Measurements from ENCODE around the gene GRID1. TPM values are rescaled to one million over a fixed set of nuclear protein-coding genes. Genes with fewer than 3 reads are reported as not detected.

Gene GRID1
- total and polyA plus RNA-seq, 9 of the 15 experiments (the other 6 are each of a cell fraction or from before 2014, with no cell fraction given) = 0.01 to 7.2 (median 1.2) TPM

DNA sequence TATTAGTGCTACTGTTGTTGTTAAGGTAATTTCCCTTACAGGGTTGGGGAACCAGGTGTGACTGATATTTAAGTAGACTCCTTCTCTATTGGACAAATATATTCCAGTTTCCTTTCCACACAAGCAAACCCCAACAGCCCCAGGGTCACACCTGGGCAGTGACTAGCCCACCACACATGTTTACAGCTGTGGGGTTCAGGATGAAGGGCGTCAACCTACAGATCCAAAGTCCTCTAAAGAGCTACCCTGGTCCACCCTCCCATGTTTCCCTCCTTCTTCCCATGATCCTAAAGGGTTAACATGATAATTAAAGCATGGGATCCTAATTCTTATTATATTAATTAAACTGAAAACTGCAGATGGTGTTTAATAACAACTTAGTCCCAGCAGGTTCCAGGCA is 701.5 kb downstream of the GRID1 start:
- Histone ChIP-seq H3K4me2 (ENCODE audit: insufficient read depth, low read length) (no peak overlapping the region), H4K20me1 (replicated peaks; ENCODE audit: control insufficient read depth, insufficient read depth, low read length) (no peaks in the 10 kb centered on the region; the same call in 1 of the 2 replicates), H3K9ac (ENCODE audit: insufficient read depth in 1 of 2, low read depth in 2 of 2, low read length in 2 of 2) (no peak overlapping the region), H3K4me1 (replicated peaks in 1 of 2; ENCODE audit: control insufficient read depth in 2 of 2, insufficient read depth in 2 of 2, low read length in 2 of 2) (no peaks in the 10 kb centered on the region), H3K36me3 (ENCODE audit: control insufficient read depth, insufficient read depth, low read length) (no peaks in the 10 kb centered on the region), H3K27ac (ENCODE audit: extremely low read depth, low read depth, low read length) (no peak overlapping the region), H3K4me3 (no peak overlapping the region), H3K9me1 (ENCODE audit: control insufficient read depth, insufficient read depth, low read length) (no peaks in the 10 kb centered on the region), H2AFZ (ENCODE audit: low read depth, low read length) (no peak overlapping the region), H3K9me3 (replicated peaks; ENCODE audit: control insufficient read depth, insufficient read depth, low read depth, low read length) (no peaks in the 10 kb centered on the region), H3K79me2 (ENCODE audit: control insufficient read depth, insufficient read depth, low read length) (no peaks in the 10 kb centered on the region), H3K27me3 (ENCODE audit: control insufficient read depth in 2 of 2, insufficient read depth in 2 of 2, low read length in 2 of 2) (no peaks in the 10 kb centered on the region)
- intact Hi-C loops (cut with micrococcal nuclease) (no loop called here), in situ Hi-C loops (cut with MboI) (no loop called here)
- CTCF ChIA-PET (ENCODE audit: low intra/inter-chr PET ratio) = no interaction called here
- POLR2A ChIA-PET = no interaction called here
- 13% methylated on average over 1 of the region's 1 CpG for WGBS (ENCODE audit: insufficient coverage, low coverage, missing lambda C conversion rate)
- DNase-seq (ENCODE audit: extremely low read depth in 1 of 4, low spot score in 3 of 4) = no peak
- ATAC-seq = no peak
- FAIRE-seq = no peak
- no TSS peak for BruUV-seq (replicated peaks)
- TF ChIP-seq KAT2B (IDR thresholded peaks at IDR 0.05; ENCODE audit: low read depth, low read length) = no peak
- no peak for TF ChIP-seq KDM1A (IDR thresholded peaks at IDR 0.05)
- TF ChIP-seq NCOA1 (IDR thresholded peaks at IDR 0.05; ENCODE audit: low read depth) = no peak
- TF ChIP-seq KLF1 (tag; IDR thresholded peaks at IDR 0.05) = no peak
- no peak for TF ChIP-seq ERF (CRISPR knock-in tag; IDR thresholded peaks at IDR 0.05)
- no peak for TF ChIP-seq ZNF121 (CRISPR knock-in tag; conservative IDR thresholded peaks at IDR 0.05)
- TF ChIP-seq, protein P1, sequence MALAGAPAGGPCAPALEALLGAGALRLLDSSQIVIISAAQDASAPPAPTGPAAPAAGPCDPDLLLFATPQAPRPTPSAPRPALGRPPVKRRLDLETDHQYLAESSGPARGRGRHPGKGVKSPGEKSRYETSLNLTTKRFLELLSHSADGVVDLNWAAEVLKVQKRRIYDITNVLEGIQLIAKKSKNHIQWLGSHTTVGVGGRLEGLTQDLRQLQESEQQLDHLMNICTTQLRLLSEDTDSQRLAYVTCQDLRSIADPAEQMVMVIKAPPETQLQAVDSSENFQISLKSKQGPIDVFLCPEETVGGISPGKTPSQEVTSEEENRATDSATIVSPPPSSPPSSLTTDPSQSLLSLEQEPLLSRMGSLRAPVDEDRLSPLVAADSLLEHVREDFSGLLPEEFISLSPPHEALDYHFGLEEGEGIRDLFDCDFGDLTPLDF (CRISPR knock-in tag; IDR thresholded peaks at IDR 0.05) = no peak
- no peak for TF ChIP-seq TAF7 (tag; IDR thresholded peaks at IDR 0.05)
- no peak for TF ChIP-seq MCM5 (IDR thresholded peaks at IDR 0.05; ENCODE audit: low read depth)
- TF ChIP-seq NELFE (IDR thresholded peaks at IDR 0.05; ENCODE audit: insufficient read depth, insufficient read length) = no peak
- TF ChIP-seq HMG20A (CRISPR knock-in tag; conservative IDR thresholded peaks at IDR 0.05) = no peak
- TF ChIP-seq ZZZ3 (IDR thresholded peaks at IDR 0.05) = no peak
- TF ChIP-seq, protein P2, sequence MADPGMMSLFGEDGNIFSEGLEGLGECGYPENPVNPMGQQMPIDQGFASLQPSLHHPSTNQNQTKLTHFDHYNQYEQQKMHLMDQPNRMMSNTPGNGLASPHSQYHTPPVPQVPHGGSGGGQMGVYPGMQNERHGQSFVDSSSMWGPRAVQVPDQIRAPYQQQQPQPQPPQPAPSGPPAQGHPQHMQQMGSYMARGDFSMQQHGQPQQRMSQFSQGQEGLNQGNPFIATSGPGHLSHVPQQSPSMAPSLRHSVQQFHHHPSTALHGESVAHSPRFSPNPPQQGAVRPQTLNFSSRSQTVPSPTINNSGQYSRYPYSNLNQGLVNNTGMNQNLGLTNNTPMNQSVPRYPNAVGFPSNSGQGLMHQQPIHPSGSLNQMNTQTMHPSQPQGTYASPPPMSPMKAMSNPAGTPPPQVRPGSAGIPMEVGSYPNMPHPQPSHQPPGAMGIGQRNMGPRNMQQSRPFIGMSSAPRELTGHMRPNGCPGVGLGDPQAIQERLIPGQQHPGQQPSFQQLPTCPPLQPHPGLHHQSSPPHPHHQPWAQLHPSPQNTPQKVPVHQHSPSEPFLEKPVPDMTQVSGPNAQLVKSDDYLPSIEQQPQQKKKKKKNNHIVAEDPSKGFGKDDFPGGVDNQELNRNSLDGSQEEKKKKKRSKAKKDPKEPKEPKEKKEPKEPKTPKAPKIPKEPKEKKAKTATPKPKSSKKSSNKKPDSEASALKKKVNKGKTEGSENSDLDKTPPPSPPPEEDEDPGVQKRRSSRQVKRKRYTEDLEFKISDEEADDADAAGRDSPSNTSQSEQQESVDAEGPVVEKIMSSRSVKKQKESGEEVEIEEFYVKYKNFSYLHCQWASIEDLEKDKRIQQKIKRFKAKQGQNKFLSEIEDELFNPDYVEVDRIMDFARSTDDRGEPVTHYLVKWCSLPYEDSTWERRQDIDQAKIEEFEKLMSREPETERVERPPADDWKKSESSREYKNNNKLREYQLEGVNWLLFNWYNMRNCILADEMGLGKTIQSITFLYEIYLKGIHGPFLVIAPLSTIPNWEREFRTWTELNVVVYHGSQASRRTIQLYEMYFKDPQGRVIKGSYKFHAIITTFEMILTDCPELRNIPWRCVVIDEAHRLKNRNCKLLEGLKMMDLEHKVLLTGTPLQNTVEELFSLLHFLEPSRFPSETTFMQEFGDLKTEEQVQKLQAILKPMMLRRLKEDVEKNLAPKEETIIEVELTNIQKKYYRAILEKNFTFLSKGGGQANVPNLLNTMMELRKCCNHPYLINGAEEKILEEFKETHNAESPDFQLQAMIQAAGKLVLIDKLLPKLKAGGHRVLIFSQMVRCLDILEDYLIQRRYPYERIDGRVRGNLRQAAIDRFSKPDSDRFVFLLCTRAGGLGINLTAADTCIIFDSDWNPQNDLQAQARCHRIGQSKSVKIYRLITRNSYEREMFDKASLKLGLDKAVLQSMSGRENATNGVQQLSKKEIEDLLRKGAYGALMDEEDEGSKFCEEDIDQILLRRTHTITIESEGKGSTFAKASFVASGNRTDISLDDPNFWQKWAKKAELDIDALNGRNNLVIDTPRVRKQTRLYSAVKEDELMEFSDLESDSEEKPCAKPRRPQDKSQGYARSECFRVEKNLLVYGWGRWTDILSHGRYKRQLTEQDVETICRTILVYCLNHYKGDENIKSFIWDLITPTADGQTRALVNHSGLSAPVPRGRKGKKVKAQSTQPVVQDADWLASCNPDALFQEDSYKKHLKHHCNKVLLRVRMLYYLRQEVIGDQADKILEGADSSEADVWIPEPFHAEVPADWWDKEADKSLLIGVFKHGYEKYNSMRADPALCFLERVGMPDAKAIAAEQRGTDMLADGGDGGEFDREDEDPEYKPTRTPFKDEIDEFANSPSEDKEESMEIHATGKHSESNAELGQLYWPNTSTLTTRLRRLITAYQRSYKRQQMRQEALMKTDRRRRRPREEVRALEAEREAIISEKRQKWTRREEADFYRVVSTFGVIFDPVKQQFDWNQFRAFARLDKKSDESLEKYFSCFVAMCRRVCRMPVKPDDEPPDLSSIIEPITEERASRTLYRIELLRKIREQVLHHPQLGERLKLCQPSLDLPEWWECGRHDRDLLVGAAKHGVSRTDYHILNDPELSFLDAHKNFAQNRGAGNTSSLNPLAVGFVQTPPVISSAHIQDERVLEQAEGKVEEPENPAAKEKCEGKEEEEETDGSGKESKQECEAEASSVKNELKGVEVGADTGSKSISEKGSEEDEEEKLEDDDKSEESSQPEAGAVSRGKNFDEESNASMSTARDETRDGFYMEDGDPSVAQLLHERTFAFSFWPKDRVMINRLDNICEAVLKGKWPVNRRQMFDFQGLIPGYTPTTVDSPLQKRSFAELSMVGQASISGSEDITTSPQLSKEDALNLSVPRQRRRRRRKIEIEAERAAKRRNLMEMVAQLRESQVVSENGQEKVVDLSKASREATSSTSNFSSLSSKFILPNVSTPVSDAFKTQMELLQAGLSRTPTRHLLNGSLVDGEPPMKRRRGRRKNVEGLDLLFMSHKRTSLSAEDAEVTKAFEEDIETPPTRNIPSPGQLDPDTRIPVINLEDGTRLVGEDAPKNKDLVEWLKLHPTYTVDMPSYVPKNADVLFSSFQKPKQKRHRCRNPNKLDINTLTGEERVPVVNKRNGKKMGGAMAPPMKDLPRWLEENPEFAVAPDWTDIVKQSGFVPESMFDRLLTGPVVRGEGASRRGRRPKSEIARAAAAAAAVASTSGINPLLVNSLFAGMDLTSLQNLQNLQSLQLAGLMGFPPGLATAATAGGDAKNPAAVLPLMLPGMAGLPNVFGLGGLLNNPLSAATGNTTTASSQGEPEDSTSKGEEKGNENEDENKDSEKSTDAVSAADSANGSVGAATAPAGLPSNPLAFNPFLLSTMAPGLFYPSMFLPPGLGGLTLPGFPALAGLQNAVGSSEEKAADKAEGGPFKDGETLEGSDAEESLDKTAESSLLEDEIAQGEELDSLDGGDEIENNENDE (IDR thresholded peaks at IDR 0.05; ENCODE audit: low read depth, low read length) = no peak
